ENCODE measurements around the gene SLC39A11. TPM values are rescaled to one million over a fixed set of nuclear protein-coding genes. Genes with fewer than 3 reads are reported as not detected.

SLC39A11 gene
- total RNA-seq, 1 experiment from 2014 or later = 15.2 TPM

GRCh38 chr17:73071066-73071999 lies 21.2 kb downstream of the SLC39A11 start:
- Histone ChIP-seq H3K18ac (ENCODE audit: insufficient read length, low read depth, low read length) (no peak overlapping the region), H3K56ac (ENCODE audit: insufficient read length, low read depth, low read length) (no peak overlapping the region), H3T11ph (ENCODE audit: low read length) (no peak overlapping the region), H3K27me3 (ENCODE audit: insufficient read depth, low read length) (no peaks in the 10 kb centered on the region), H3K9me3 (ENCODE audit: control insufficient read depth, low read depth, low read length) (no peaks in the 10 kb centered on the region), H3K9ac (ENCODE audit: extremely low read depth, insufficient read length, low read length) (no peak overlapping the region), H3K4me1 (ENCODE audit: insufficient read depth, low read length) (no peaks in the 10 kb centered on the region), H2AFZ (ENCODE audit: low read length) (no peak overlapping the region), H3K4ac (ENCODE audit: low read depth, low read length) (no peak overlapping the region), H2BK120ac (ENCODE audit: low read depth, low read length, poor library complexity, severe bottlenecking) (no peak overlapping the region), H3K14ac (ENCODE audit: insufficient read depth, low read length) (no peak overlapping the region), H2BK12ac (ENCODE audit: insufficient read length, low read depth, low read length) (no peak overlapping the region), H3K79me2 (ENCODE audit: insufficient read depth, low read length) (no peaks in the 10 kb centered on the region), H4K91ac (ENCODE audit: insufficient read length, low read depth, low read length) (no peak overlapping the region), H2BK20ac (ENCODE audit: low read depth, low read length, poor library complexity, severe bottlenecking) (no peak overlapping the region), H4K8ac (replicated peaks; ENCODE audit: insufficient read length, low read depth, low read length) (no peak overlapping the region), H4K20me1 (ENCODE audit: control insufficient read depth, insufficient read depth, insufficient read length) (no peaks in the 10 kb centered on the region), H4K5ac (ENCODE audit: insufficient read length, low read depth, low read length) (no peak overlapping the region), H3K79me1 (ENCODE audit: insufficient read depth, low read depth, low read length, poor library complexity, severe bottlenecking) (no peaks in the 10 kb centered on the region), H3K23ac (ENCODE audit: insufficient read length, low read depth, low read length) (no peak overlapping the region), H2AK5ac (ENCODE audit: insufficient read length, low read length) (no peak overlapping the region), H3K27ac (ENCODE audit: insufficient read length, low read depth, low read length) (no peak overlapping the region), H3K23me2 (ENCODE audit: insufficient read length, low read depth, low read length, poor library complexity, severe bottlenecking) (no peaks in the 10 kb centered on the region), H3K4me2 (ENCODE audit: insufficient read depth, insufficient read length, low read length) (no peak overlapping the region), H2BK5ac (ENCODE audit: insufficient read length, low read length) (no peak overlapping the region), H2BK15ac (ENCODE audit: low read depth, low read length) (no peak overlapping the region)
- no peak for TF ChIP-seq CTCF (conservative IDR thresholded peaks at IDR 0.05)
- no peaks in the 10 kb centered on the region for H3K27me3 Mint-ChIP-seq (ENCODE audit: low read depth)
- peaks cover 0 to 5% of the 10 kb centered on the region in 2 experiments; a peak in 3 of 5 replicates for H3K9me3 Mint-ChIP-seq
- no peaks in the 10 kb centered on the region for H3K4me1 Mint-ChIP-seq
- no peak overlapping the region for H3K4me3 Mint-ChIP-seq
- no peak for DNase-seq
- H3K27ac Mint-ChIP-seq = no peak overlapping the region
- no CpG with 5 or more reads among the region's 8 CpGs for WGBS (ENCODE audit: extremely low coverage, insufficient read length, low lambda C conversion rate)
- peaks cover 2 to 21% (median 11%) of the 10 kb centered on the region in 3 experiments for H3K36me3 Mint-ChIP-seq (ENCODE audit: insufficient read depth in 1 of 3, low read depth in 3 of 3)
